AG08396 (cell line): ENCODE results near the gene MAGEA8.
"Not testable (repeated sequence)": the region's sequence is repeated elsewhere in the genome, so short reads cannot be mapped to it uniquely, and the experiment has no call there.

ENCODE experiments used
- DNase-seq: peaks from one replicate; pipeline ENCODE4 v3.0.0; 2012; ENCODE audit warnings: low spot score, mixed read lengths

The MAGEA8 gene

GRCh38 chrX:149903889-149904748, 23.1 kb downstream of the MAGEA8 start:
- DNase-seq: no peak

GRCh38 chrX:149908308-149908707, 27.3 kb downstream of the MAGEA8 start:
- DNase-seq: no peak

GRCh38 chrX:149908727-149909126, 27.7 kb downstream of the MAGEA8 start:
- no peak for DNase-seq

GRCh38 chrX:149909324-149910177, 28.6 kb downstream of the MAGEA8 start:
- no peak for DNase-seq

GRCh38 chrX:149910178-149910695, 29.3 kb downstream of the MAGEA8 start:
- DNase-seq: no peak

- no peak for DNase-seq
Observed at GRCh38 chrX:149916745-149917392, 35.9 kb downstream of the MAGEA8 start.

- not testable (repeated sequence) for DNase-seq
Observed at GRCh38 chrX:149923836-149924235, 42.9 kb downstream of the MAGEA8 start.

- not testable (repeated sequence) for DNase-seq
Observed at GRCh38 chrX:149924434-149924833, 43.5 kb downstream of the MAGEA8 start.

GRCh38 chrX:149927245-149927963, 46.4 kb downstream of the MAGEA8 start:
- DNase-seq: not testable (repeated sequence)

- not testable (repeated sequence) for DNase-seq
Observed at GRCh38 chrX:149927964-149928258, 46.9 kb downstream of the MAGEA8 start.

GRCh38 chrX:149928635-149929034, 47.7 kb downstream of the MAGEA8 start:
- not testable (repeated sequence) for DNase-seq

GRCh38 chrX:149929400-149929799, 48.4 kb downstream of the MAGEA8 start, which contains the start of gene HSFX4:
TSS of gene HSFX4 (plus strand) at chrX:149929573. CDS start at chrX:149929645, 72 bp downstream.
- DNase-seq: not testable (repeated sequence)

GRCh38 chrX:149931355-149931754, 50.4 kb downstream of the MAGEA8 start:
- DNase-seq: not testable (repeated sequence)

- not testable (repeated sequence) for DNase-seq
Observed at GRCh38 chrX:149932150-149932549, 51.2 kb downstream of the MAGEA8 start.

- not testable (repeated sequence) for DNase-seq
Observed at GRCh38 chrX:149932970-149933369, 52.0 kb downstream of the MAGEA8 start.

- not testable (repeated sequence) for DNase-seq
Observed at GRCh38 chrX:149933547-149933946, 52.6 kb downstream of the MAGEA8 start.
